K562 (cell line): ENCODE measurements around the gene TMEM81. TPM values are rescaled to one million over a fixed set of nuclear protein-coding genes. Genes with fewer than 3 reads are reported as not detected.

Experiments
- ATAC-seq: fragments of 200-7000 bp; cut with Tn5 transposase; 3 replicates; pipeline ENCODE4 v1.9.1; 2020; ENCODE audit warnings: moderate library complexity
- BruUV-seq: library from RNA; stranded (reverse); fragments of 400-500 nt; replicated peaks from 2 replicates; lab custom pipeline; 2021; lab: Mats Ljungman, UMichigan
- CTCF ChIA-PET: fragments of 300-600 bp; formaldehyde crosslinking; extraction: SDS; loops from one replicate; lab custom pipeline; 2021; ENCODE audit warnings: low intra/inter-chr PET ratio; lab: Yijun Ruan, JAX
- POLR2A ChIA-PET: fragments of 300-600, 350-650 bp; sonication (Branson Sonifier 250); formaldehyde crosslinking; extraction: SDS; loops from one replicate; lab custom pipeline; 2021; ENCODE audit warnings: antibody characterized with exemption, inconsistent platforms; lab: Yijun Ruan, JAX
- DNase-seq, 4 experiments: peaks; one replicate each; pipeline versions ENCODE4 v3.0.0 to v3.0.0-alpha.2; 2011 to 2018; ENCODE audit warnings: low spot score in 3 of 4, mixed read lengths in 3 of 4; ENCODE audit errors: extremely low read depth in 1 of 4
- FAIRE-seq: peaks from 2 replicates; lab custom pipeline; 2011; peaks lifted over from hg19 to GRCh38; lab: Jason Lieb, UNC
- H2AFZ ChIP-seq: 2 replicates; pipeline ENCODE4 v1.6.0; 2011; ENCODE audit warnings: low read depth, low read length, control low read depth, inconsistent platforms
- H3K27ac ChIP-seq: fragments of 200-600 bp; 3 replicates; pipeline ENCODE4 v1.8.0; 2011; ENCODE audit warnings: low read depth, mild to moderate bottlenecking, control low read depth, inconsistent platforms, low read length, moderate library complexity, mixed read lengths; ENCODE audit errors: extremely low read depth
- H3K27me3 ChIP-seq, 2 experiments: fragments of 300-600 bp in 1 of 2; 2 replicates in 1 of 2; 3 replicates in 1 of 2; pipeline versions ENCODE4 v1.6.0 to v1.8.0; 2011; ENCODE audit warnings: inconsistent platforms in 2 of 2, low read length in 2 of 2, mild to moderate bottlenecking in 1 of 2, mixed read lengths in 1 of 2, moderate library complexity in 1 of 2; ENCODE audit not compliant: control insufficient read depth in 2 of 2, insufficient read depth in 2 of 2
- H3K36me3 ChIP-seq: fragments of 300-600 bp; 3 replicates; pipeline ENCODE4 v1.8.0; 2011; ENCODE audit warnings: mild to moderate bottlenecking, low read length, inconsistent platforms; ENCODE audit not compliant: control insufficient read depth, insufficient read depth
- H3K4me1 ChIP-seq, 2 experiments: fragments of 200-600 bp in 1 of 2; replicated peaks in 1 of 2; 2 replicates in 1 of 2; 3 replicates in 1 of 2; pipeline versions ENCODE4 v1.5.1 to v1.8.0; 2011; ENCODE audit warnings: inconsistent platforms in 2 of 2, low read length in 2 of 2, mild to moderate bottlenecking in 1 of 2, mixed read lengths in 1 of 2, moderate library complexity in 1 of 2; ENCODE audit not compliant: control insufficient read depth in 2 of 2, insufficient read depth in 2 of 2
- H3K4me2 ChIP-seq: 2 replicates; pipeline ENCODE4 v1.6.1; 2011; ENCODE audit warnings: low read length, control low read depth, inconsistent platforms, mixed read lengths; ENCODE audit not compliant: insufficient read depth
- H3K4me3 ChIP-seq: fragments of 200-600 bp; sonication (generic), shearing (Covaris generic); 2 replicates; pipeline ENCODE4 v1.5.1; 2016; ENCODE audit warnings: control low read depth, inconsistent platforms
- H3K79me2 ChIP-seq: fragments of 200-600 bp; 3 replicates; pipeline ENCODE4 v1.8.0; 2011; ENCODE audit warnings: low read length, inconsistent platforms; ENCODE audit not compliant: control insufficient read depth, insufficient read depth
- H3K9ac ChIP-seq, 2 experiments: 2 replicates each; pipeline versions ENCODE4 v1.6.0 to v1.6.1; 2011; ENCODE audit warnings: low read depth in 2 of 2, low read length in 2 of 2, control low read depth in 1 of 2, inconsistent platforms in 1 of 2, mild to moderate bottlenecking in 1 of 2, mixed read lengths in 1 of 2; ENCODE audit not compliant: insufficient read depth in 1 of 2
- H3K9me1 ChIP-seq: one replicate; pipeline ENCODE4 v1.6.0; 2011; ENCODE audit warnings: inconsistent platforms, mild to moderate bottlenecking, low read length, moderate library complexity; ENCODE audit not compliant: control insufficient read depth, insufficient read depth
- H3K9me3 ChIP-seq: replicated peaks from 2 replicates; pipeline ENCODE4 v1.5.1; 2011; ENCODE audit warnings: low read depth, low read length, inconsistent platforms; ENCODE audit not compliant: control insufficient read depth, insufficient read depth
- H4K20me1 ChIP-seq: replicated peaks from 2 replicates; pipeline ENCODE4 v1.6.1; 2011; ENCODE audit warnings: low read length, inconsistent platforms, mixed read lengths; ENCODE audit not compliant: control insufficient read depth, insufficient read depth
- PRDM10 ChIP-seq: fragments of 450-650 bp; IDR thresholded peaks from 2 replicates; pipeline ENCODE4 v1.6.1; 2018; ENCODE audit not compliant: partially characterized antibody
- SRF ChIP-seq, 2 experiments: fragments of 250-450, 450-650 bp in 1 of 2; sonication (Bioruptor Pico) in 1 of 2; sonication (generic) in 1 of 2; formaldehyde crosslinking; IDR thresholded peaks; 2 replicates each; pipeline versions ENCODE4 v1.5.0 to v1.5.1; 2020 to 2022; ENCODE audit warnings: mild to moderate bottlenecking in 1 of 2, missing genetic modification reagents in 1 of 2
- WGBS: fragments of 100-300 bp; shearing (Covaris generic); methylation state at CpG from one replicate; pipeline ENCODE4 v1.1.6; 2016; ENCODE audit warnings: low coverage, mixed read lengths; ENCODE audit not compliant: insufficient coverage; ENCODE audit errors: missing lambda C conversion rate; 5-methylcytosine and 5-hydroxymethylcytosine counted together
- in situ Hi-C: fragments of 300-500 bp; cut with MboI; formaldehyde crosslinking; loops from 4 replicates; pipeline ENCODE4 v1.15.0; 2018; ENCODE audit warnings: inconsistent platforms, mixed read lengths
- intact Hi-C: fragments of 100-400 bp; cut with micrococcal nuclease; formaldehyde crosslinking; loops from 2 replicates; pipeline ENCODE4 v1.14.2; 2022
- polyA plus RNA-seq, 8 experiments: library from polyadenylated mRNA; depleted of rRNA in 4 of 8; stranded (reverse) in 5 of 8; unstranded in 3 of 8; fragments of >200 nt; fragmentation: Nextera tagmentation in 2 of 8; fragmentation: Illumina TruSeq in 1 of 8; extraction: Ambion mirVana in 2 of 8; extraction: Trizol in 1 of 8; gene quantifications; 2 replicates each; pipeline versions ENCODE4 v1.2.1 to v1.2.3, GENCODE V29; 2011 to 2014; ENCODE audit warnings: inconsistent platforms in 1 of 8, missing spikeins in 1 of 8
- total RNA-seq, 7 experiments: library from RNA; depleted of rRNA in 6 of 7; stranded (reverse); fragments of >200 nt in 6 of 7; fragmentation: Illumina TruSeq in 2 of 7; extraction: Trizol in 2 of 7; gene quantifications; 2 replicates each; pipeline versions ENCODE4 v1.2.1 to v1.2.3, GENCODE V29; 2011 to 2021; ENCODE audit warnings: low replicate concordance in 1 of 7

Gene TMEM81
- total and polyA plus RNA-seq, 9 of the 15 experiments (the other 6 are each of a cell fraction or from before 2014, with no cell fraction given): 3.2 to 6.1 (median 4.4) TPM

GRCh38 chr1:205056956-205057568 is 27.2 kb downstream of the TMEM81 start:
- Histone ChIP-seq H3K4me2 (no peak overlapping the region), H3K27ac (no peak overlapping the region), H4K20me1 (peaks cover 29% of the 10 kb centered on the region), H3K9me1 (no peaks in the 10 kb centered on the region), H2AFZ (no peak overlapping the region), H3K36me3 (no peaks in the 10 kb centered on the region), H3K4me1 (peaks cover 0 to 10% of the 10 kb centered on the region in 2 experiments; a peak in 2 of 5 replicates), H3K4me3 (no peak overlapping the region), H3K9me3 (no peaks in the 10 kb centered on the region), H3K79me2 (no peaks in the 10 kb centered on the region), H3K9ac (no peak overlapping the region), H3K27me3 (peaks cover 50 to 84% of the 10 kb centered on the region in 2 experiments)
- in situ Hi-C loops (no loop called here), intact Hi-C loops (no loop called here)
- no peak for TF ChIP-seq PRDM10
- no peak for TF ChIP-seq SRF (CRISPR knock-in tag; IDR thresholded peaks at IDR 0.05)
- POLR2A ChIA-PET: no interaction called here
- no TSS peak for BruUV-seq
- ATAC-seq: no peak
- DNase-seq: no peak
- no peak for FAIRE-seq
- CTCF ChIA-PET: no interaction called here
- WGBS: 2% methylated on average over 6 of the region's 6 CpGs
